HepG2 (cell line): ENCODE measurements around the gene DCC.

Experiments
- DNMT3B ChIP-seq: conservative IDR thresholded peaks from 2 replicates; pipeline ENCODE4 v1.6.1; 2016; ENCODE audit warnings: missing biosample characterization, control low read depth
- ETV6 ChIP-seq: sonication (generic); formaldehyde crosslinking; conservative IDR thresholded peaks from 2 replicates; pipeline ENCODE4 v1.4.0; 2020; ENCODE audit warnings: missing genetic modification reagents
- EZH2 ChIP-seq: conservative IDR thresholded peaks from 2 replicates; pipeline ENCODE4 v1.6.1; 2012; ENCODE audit warnings: mild to moderate bottlenecking, low read depth, low read length, moderate library complexity
- SP1 ChIP-seq, 2 experiments: fragments of 450-650 bp in 1 of 2; sonication (generic) in 1 of 2; formaldehyde crosslinking in 1 of 2; IDR thresholded peaks; 2 replicates each; pipeline versions ENCODE4 v1.4.0 to v1.6.1; 2016 to 2020; ENCODE audit warnings: missing genetic modification reagents in 1 of 2
- ZNF101 ChIP-seq: sonication (generic); formaldehyde crosslinking; IDR thresholded peaks from 2 replicates; pipeline ENCODE4 v1.4.0; 2020; ENCODE audit warnings: mild to moderate bottlenecking, low read depth, missing genetic modification reagents, borderline replicate concordance
- ZNF431 ChIP-seq: sonication (generic); formaldehyde crosslinking; IDR thresholded peaks from 2 replicates; pipeline ENCODE4 v1.9.0; 2022; ENCODE audit warnings: missing genetic modification reagents, low read depth, mild to moderate bottlenecking, borderline replicate concordance
- ZNF713 ChIP-seq: sonication (generic); formaldehyde crosslinking; IDR thresholded peaks from 2 replicates; pipeline ENCODE4 v1.4.0; 2020; ENCODE audit warnings: mild to moderate bottlenecking, missing genetic modification reagents
- TF ChIP-seq, protein P1 (sequence below): sonication (generic); formaldehyde crosslinking; IDR thresholded peaks from 2 replicates; pipeline ENCODE4 v1.4.0; 2020; ENCODE audit warnings: missing genetic modification reagents
- TF ChIP-seq, protein P2 (sequence below): sonication (generic); formaldehyde crosslinking; IDR thresholded peaks from 2 replicates; pipeline ENCODE4 v1.5.0; 2020; ENCODE audit warnings: mild to moderate bottlenecking, missing genetic modification reagents, moderate library complexity

DNA sequence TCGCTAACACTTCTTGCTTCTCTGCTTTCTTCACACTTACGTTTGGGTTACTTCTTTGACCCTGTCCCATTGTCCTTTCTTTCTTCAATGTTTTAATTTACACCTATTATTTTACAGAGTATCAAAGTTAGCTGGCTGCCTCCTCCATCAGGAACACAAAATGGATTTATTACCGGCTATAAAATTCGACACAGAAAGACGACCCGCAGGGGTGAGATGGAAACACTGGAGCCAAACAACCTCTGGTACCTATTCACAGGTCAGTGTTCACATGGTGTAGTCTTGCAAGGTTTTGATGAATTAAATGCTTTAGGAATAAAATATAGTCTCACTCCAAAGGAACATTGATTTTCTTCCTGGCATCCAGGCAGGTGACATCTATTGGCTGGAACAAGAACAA, 965.5 kb downstream of the DCC start:
- TF ChIP-seq ZNF713 (CRISPR knock-in tag) = no peak
- TF ChIP-seq DNMT3B (CRISPR knock-in tag) = no peak
- TF ChIP-seq ZNF101 (CRISPR knock-in tag) = no peak
- TF ChIP-seq SP1 (IDR thresholded peaks at IDR 0.05) = no peak
- TF ChIP-seq SP1 (CRISPR knock-in tag; IDR thresholded peaks at IDR 0.05) = no peak
- no peak for TF ChIP-seq ETV6
- no peak for TF ChIP-seq EZH2
- TF ChIP-seq, protein P1, sequence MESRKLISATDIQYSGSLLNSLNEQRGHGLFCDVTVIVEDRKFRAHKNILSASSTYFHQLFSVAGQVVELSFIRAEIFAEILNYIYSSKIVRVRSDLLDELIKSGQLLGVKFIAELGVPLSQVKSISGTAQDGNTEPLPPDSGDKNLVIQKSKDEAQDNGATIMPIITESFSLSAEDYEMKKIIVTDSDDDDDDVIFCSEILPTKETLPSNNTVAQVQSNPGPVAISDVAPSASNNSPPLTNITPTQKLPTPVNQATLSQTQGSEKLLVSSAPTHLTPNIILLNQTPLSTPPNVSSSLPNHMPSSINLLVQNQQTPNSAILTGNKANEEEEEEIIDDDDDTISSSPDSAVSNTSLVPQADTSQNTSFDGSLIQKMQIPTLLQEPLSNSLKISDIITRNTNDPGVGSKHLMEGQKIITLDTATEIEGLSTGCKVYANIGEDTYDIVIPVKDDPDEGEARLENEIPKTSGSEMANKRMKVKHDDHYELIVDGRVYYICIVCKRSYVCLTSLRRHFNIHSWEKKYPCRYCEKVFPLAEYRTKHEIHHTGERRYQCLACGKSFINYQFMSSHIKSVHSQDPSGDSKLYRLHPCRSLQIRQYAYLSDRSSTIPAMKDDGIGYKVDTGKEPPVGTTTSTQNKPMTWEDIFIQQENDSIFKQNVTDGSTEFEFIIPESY (CRISPR knock-in tag) = no peak
- TF ChIP-seq, protein P2, sequence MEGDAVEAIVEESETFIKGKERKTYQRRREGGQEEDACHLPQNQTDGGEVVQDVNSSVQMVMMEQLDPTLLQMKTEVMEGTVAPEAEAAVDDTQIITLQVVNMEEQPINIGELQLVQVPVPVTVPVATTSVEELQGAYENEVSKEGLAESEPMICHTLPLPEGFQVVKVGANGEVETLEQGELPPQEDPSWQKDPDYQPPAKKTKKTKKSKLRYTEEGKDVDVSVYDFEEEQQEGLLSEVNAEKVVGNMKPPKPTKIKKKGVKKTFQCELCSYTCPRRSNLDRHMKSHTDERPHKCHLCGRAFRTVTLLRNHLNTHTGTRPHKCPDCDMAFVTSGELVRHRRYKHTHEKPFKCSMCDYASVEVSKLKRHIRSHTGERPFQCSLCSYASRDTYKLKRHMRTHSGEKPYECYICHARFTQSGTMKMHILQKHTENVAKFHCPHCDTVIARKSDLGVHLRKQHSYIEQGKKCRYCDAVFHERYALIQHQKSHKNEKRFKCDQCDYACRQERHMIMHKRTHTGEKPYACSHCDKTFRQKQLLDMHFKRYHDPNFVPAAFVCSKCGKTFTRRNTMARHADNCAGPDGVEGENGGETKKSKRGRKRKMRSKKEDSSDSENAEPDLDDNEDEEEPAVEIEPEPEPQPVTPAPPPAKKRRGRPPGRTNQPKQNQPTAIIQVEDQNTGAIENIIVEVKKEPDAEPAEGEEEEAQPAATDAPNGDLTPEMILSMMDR (CRISPR knock-in tag) = no peak
- no peak for TF ChIP-seq ZNF431 (CRISPR knock-in tag)
